ENCODE measurements around the gene KRTAP13-1.

KRTAP13-1 gene

GRCh38 chr21:30395731-30396130 lies at the start of gene KRTAP13-1:
KRTAP13-1 (plus strand) TSS chr21:30396031; CDS start chr21:30396087, 56 bp downstream.
- no peak for FAIRE-seq

- FAIRE-seq = no peak
These were observed 47.3 kb upstream of the KRTAP13-1 start, which contains the start of gene KRTAP23-1 for GRCh38 chr21:30348506-30348905. KRTAP23-1 (minus strand) TSS chr21:30348606; CDS start chr21:30348606, 0 bp downstream.

- FAIRE-seq = no peak
These were observed 46.3 kb upstream of the KRTAP13-1 start for GRCh38 chr21:30349572-30349971.

GRCh38 chr21:30351534-30351933 lies 44.3 kb upstream of the KRTAP13-1 start:
- FAIRE-seq = no peak

- FAIRE-seq = no peak
These were observed 41.4 kb upstream of the KRTAP13-1 start for GRCh38 chr21:30354308-30355005.

- no peak for FAIRE-seq
These were observed 39.9 kb upstream of the KRTAP13-1 start for GRCh38 chr21:30355906-30356305.

- FAIRE-seq = no peak
These were observed 23.6 kb upstream of the KRTAP13-1 start, which contains the start of gene KRTAP13-2 for GRCh38 chr21:30372139-30372770. KRTAP13-2 (minus strand) TSS chr21:30372271; CDS start chr21:30372213, 58 bp downstream.

- FAIRE-seq = no peak
These were observed 13.6 kb upstream of the KRTAP13-1 start for GRCh38 chr21:30382201-30382600.

GRCh38 chr21:30391492-30392025 lies 4.3 kb upstream of the KRTAP13-1 start:
- FAIRE-seq = no peak

GRCh38 chr21:30408782-30409494 lies 13.1 kb downstream of the KRTAP13-1 start:
- FAIRE-seq = no peak

GRCh38 chr21:30415993-30416392 lies 20.2 kb downstream of the KRTAP13-1 start:
- no peak for FAIRE-seq

- no peak for FAIRE-seq
These were observed 30.0 kb downstream of the KRTAP13-1 start, which contains the start of gene KRTAP13-3 for GRCh38 chr21:30425826-30426225. KRTAP13-3 (minus strand) TSS chr21:30425926; CDS start chr21:30425912, 14 bp downstream.

GRCh38 chr21:30426731-30427130 lies 30.9 kb downstream of the KRTAP13-1 start:
- no peak for FAIRE-seq

- no peak for FAIRE-seq
These were observed 34.4 kb downstream of the KRTAP13-1 start, which contains the start of gene KRTAP13-4 for GRCh38 chr21:30430170-30430655. KRTAP13-4 (plus strand) TSS chr21:30430220; CDS start chr21:30430276, 56 bp downstream.

GRCh38 chr21:30434033-30434631 lies 38.3 kb downstream of the KRTAP13-1 start:
- no peak for FAIRE-seq

GRCh38 chr21:30437010-30437565 lies 41.3 kb downstream of the KRTAP13-1 start:
- no peak for FAIRE-seq

GRCh38 chr21:30439975-30440374 lies 44.1 kb downstream of the KRTAP13-1 start, which contains the start of gene KRTAP15-1:
KRTAP15-1 (plus strand) TSS chr21:30440275; CDS start chr21:30440328, 53 bp downstream.
- no peak for FAIRE-seq

GRCh38 chr21:30443226-30443625 lies 47.4 kb downstream of the KRTAP13-1 start:
- no peak for FAIRE-seq

- no peak for FAIRE-seq
These were observed 48.4 kb downstream of the KRTAP13-1 start for GRCh38 chr21:30444204-30444603.

All from TTC549 (cell line).